Activated CD8-positive, alpha-beta memory T cell treated with anti-CD3 and anti-CD28 coated beads, Interleukin-2, amount 50 U/mL, for 1 hour (primary cell): ENCODE data around the gene COA8.
A peak's percentile ranks its signal among the peaks of the same experiment; 100 is the strongest.

Experiments
- DNase-seq: peaks from one replicate; pipeline ENCODE4 v3.0.0-alpha.2; 2020; ENCODE audit errors: extremely low read depth

Gene COA8

GRCh38 chr14:103562429-103563225 lies at the start of gene COA8, which contains the start of gene BAG5:
TSS of gene COA8 (plus strand) at chr14:103562960. CDS start at chr14:103563002, 42 bp downstream.
TSS of gene BAG5 (minus strand) at chr14:103562657. CDS start at chr14:103561164, 1,493 bp downstream.
- DNase-seq: peak; percentile 35

GRCh38 chr14:103514596-103515421 lies 48.0 kb upstream of the COA8 start:
- DNase-seq: no peak

- DNase-seq: no peak
These were observed 46.2 kb upstream of the COA8 start for GRCh38 chr14:103516426-103517173.

GRCh38 chr14:103517174-103517566 lies 45.6 kb upstream of the COA8 start:
- no peak for DNase-seq

- DNase-seq: no peak
These were observed 44.9 kb upstream of the COA8 start for GRCh38 chr14:103517721-103518421.

- DNase-seq: no peak
These were observed 44.2 kb upstream of the COA8 start for GRCh38 chr14:103518422-103519042.

GRCh38 chr14:103519043-103519836 lies 43.5 kb upstream of the COA8 start:
- no peak for DNase-seq

GRCh38 chr14:103519837-103520212 lies 42.9 kb upstream of the COA8 start:
- DNase-seq: no peak

GRCh38 chr14:103520269-103520656 lies 42.5 kb upstream of the COA8 start:
- no peak for DNase-seq

GRCh38 chr14:103520657-103521437 lies 41.9 kb upstream of the COA8 start:
- DNase-seq: no peak

- no peak for DNase-seq
These were observed 41.3 kb upstream of the COA8 start for GRCh38 chr14:103521438-103521950.

GRCh38 chr14:103521951-103522563 lies 40.7 kb upstream of the COA8 start:
- no peak for DNase-seq

GRCh38 chr14:103522649-103523574 lies 39.8 kb upstream of the COA8 start, which contains the start of gene CKB:
TSS of gene CKB (minus strand) at chr14:103522830. CDS start at chr14:103522493, 337 bp downstream.
- DNase-seq: no peak

- no peak for DNase-seq
These were observed 39.2 kb upstream of the COA8 start for GRCh38 chr14:103523575-103523954.

GRCh38 chr14:103524002-103524935 lies 38.5 kb upstream of the COA8 start:
- no peak for DNase-seq
